Endodermal cell (in vitro differentiated cells): Measurements from ENCODE around the gene PLD5. TPM values are rescaled to one million over a fixed set of nuclear protein-coding genes. Genes with fewer than 3 reads are reported as not detected.

Source experiments
- DNase-seq: peaks from one replicate; pipeline ENCODE4 v3.0.0-alpha.2; 2017
- H3K27ac ChIP-seq: 2 replicates; pipeline ENCODE4 v1.5.1; 2013; ENCODE audit warnings: mild to moderate bottlenecking, low read depth, low read length, moderate library complexity
- H3K27me3 ChIP-seq: 2 replicates; pipeline ENCODE4 v1.6.1; 2013; ENCODE audit warnings: mild to moderate bottlenecking, low read length, moderate library complexity; ENCODE audit not compliant: insufficient read depth, control insufficient read depth, poor library complexity, severe bottlenecking
- H3K36me3 ChIP-seq: 2 replicates; pipeline ENCODE4 v1.7.0; 2013; ENCODE audit warnings: mild to moderate bottlenecking, low read length, moderate library complexity; ENCODE audit not compliant: control insufficient read depth, insufficient read depth
- H3K4me1 ChIP-seq: one replicate; pipeline ENCODE4 v1.7.0; 2013; ENCODE audit warnings: low read length; ENCODE audit not compliant: control insufficient read depth, insufficient read depth
- H3K4me3 ChIP-seq: 2 replicates; pipeline ENCODE4 v1.5.1; 2013; ENCODE audit warnings: mild to moderate bottlenecking, low read length, moderate library complexity
- H3K9ac ChIP-seq: 2 replicates; pipeline ENCODE4 v1.6.1; 2013; ENCODE audit warnings: mild to moderate bottlenecking, low read length, moderate library complexity; ENCODE audit not compliant: poor library complexity, severe bottlenecking; ENCODE audit errors: extremely low read depth
- H3K9me3 ChIP-seq: 2 replicates; pipeline ENCODE4 v1.6.1; 2013; ENCODE audit warnings: mild to moderate bottlenecking, low read length, moderate library complexity; ENCODE audit not compliant: control insufficient read depth
- H3K27ac Mint-ChIP-seq: 2 replicates; pipeline ENCODE4 v1.8.0; 2020; ENCODE audit warnings: mixed read lengths
- H3K27me3 Mint-ChIP-seq: 2 replicates; pipeline ENCODE4 v1.8.0; 2021; ENCODE audit warnings: mild to moderate bottlenecking, mixed read lengths; ENCODE audit not compliant: insufficient read depth
- H3K36me3 Mint-ChIP-seq: 2 replicates; pipeline ENCODE4 v1.8.0; 2020; ENCODE audit warnings: low read depth, mixed read lengths
- H3K4me1 Mint-ChIP-seq: 2 replicates; pipeline ENCODE4 v1.8.0; 2020; ENCODE audit warnings: mixed read lengths
- H3K4me3 Mint-ChIP-seq: 2 replicates; pipeline ENCODE4 v1.8.0; 2020; ENCODE audit warnings: mild to moderate bottlenecking, moderate library complexity, mixed read lengths
- H3K9me3 Mint-ChIP-seq: 2 replicates; pipeline ENCODE4 v1.8.0; 2020; ENCODE audit warnings: mild to moderate bottlenecking, mixed read lengths
- CTCF ChIP-seq: fragments of 200-600 bp; sonication (generic); conservative IDR thresholded peaks from 2 replicates; pipeline ENCODE4 v1.5.0; 2021; ENCODE audit warnings: antibody characterized with exemption, mild to moderate bottlenecking
- WGBS, 2 experiments: methylation state at CpG; one replicate each; pipeline versions ENCODE4 v1.1.5 to v1.1.7; 2013; ENCODE audit warnings: missing lambda C conversion rate in 2 of 2, mixed read lengths in 1 of 2; ENCODE audit not compliant: insufficient coverage in 1 of 2, insufficient read length in 1 of 2; 5-methylcytosine and 5-hydroxymethylcytosine counted together
- total RNA-seq, 2 donors: library from RNA; stranded (reverse); fragmentation: NEBNext Ultra II Directional in 1 of 2; extraction: Animal tissue kit (Norgen Biotek cat#: 25700) in 1 of 2; gene quantifications; 2 replicates in 1 of 2; 3 replicates in 1 of 2; pipeline ENCODE4 v1.2.1, GENCODE V29; 2021

PLD5 gene
- total RNA-seq, 2 donors from 2014 or later, result 0.66 to 2.7 TPM

GRCh38 chr1:242205622-242206489 lies 318.6 kb downstream of the PLD5 start:
- Mint-ChIP-seq H3K27me3 (peaks cover 1% of the 10 kb centered on the region), H3K4me1 (peaks cover 30% of the 10 kb centered on the region), H3K4me3 (no peak overlapping the region), H3K36me3 (no peaks in the 10 kb centered on the region), H3K27ac (no peak overlapping the region), H3K9me3 (peaks cover 3% of the 10 kb centered on the region)
- peaks cover 3% of the 10 kb centered on the region for H3K9me3 ChIP-seq
- no peaks in the 10 kb centered on the region for H3K36me3 ChIP-seq
- H3K4me3 ChIP-seq, result no peak overlapping the region
- DNase-seq, result no peak
- H3K9ac ChIP-seq, result no peak overlapping the region
- 53 to 74% methylated on average over 3 to 7 of the region's 7 CpGs for WGBS, 2 experiments
- H3K4me1 ChIP-seq, result peaks cover 18% of the 10 kb centered on the region
- H3K27me3 ChIP-seq, result no peaks in the 10 kb centered on the region
- TF ChIP-seq CTCF, result no peak
- no peak overlapping the region for H3K27ac ChIP-seq

DNA sequence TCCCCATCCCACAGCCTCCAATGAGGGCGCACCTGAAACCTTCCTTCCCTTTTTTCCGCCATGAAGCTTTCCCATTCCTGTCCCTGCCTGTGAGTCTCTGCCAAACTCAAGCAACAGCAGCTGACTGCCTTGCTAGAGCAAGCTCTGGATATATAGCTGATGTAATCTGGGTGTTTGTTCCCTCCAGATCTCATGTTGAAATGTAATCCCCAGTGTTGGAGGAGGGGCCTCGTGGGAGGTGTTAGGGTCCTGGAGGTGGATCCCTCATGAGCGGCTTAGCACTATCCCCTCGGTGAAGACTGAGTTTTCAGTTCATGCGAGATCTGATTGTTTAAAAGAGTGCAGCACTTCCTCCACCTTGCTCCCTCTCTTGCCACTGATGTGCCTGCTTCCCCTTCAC lies 321.2 kb downstream of the PLD5 start:
- H3K9me3 ChIP-seq, result peaks cover 12% of the 10 kb centered on the region
- H3K4me1 Mint-ChIP-seq, result peaks cover 4% of the 10 kb centered on the region
- peaks cover 3% of the 10 kb centered on the region for H3K4me1 ChIP-seq
- H3K27ac ChIP-seq, result no peak overlapping the region
- no peak overlapping the region for H3K9ac ChIP-seq
- no peak overlapping the region for H3K27ac Mint-ChIP-seq
- WGBS, 2 experiments, result 86 to 89% methylated on average over 3 to 6 of the region's 6 CpGs
- peaks cover 11% of the 10 kb centered on the region for H3K9me3 Mint-ChIP-seq
- peaks cover 1% of the 10 kb centered on the region for H3K27me3 Mint-ChIP-seq
- H3K27me3 ChIP-seq, result no peaks in the 10 kb centered on the region
- no peaks in the 10 kb centered on the region for H3K36me3 Mint-ChIP-seq
- no peak for DNase-seq
- no peak for TF ChIP-seq CTCF
- no peak overlapping the region for H3K4me3 Mint-ChIP-seq
- H3K36me3 ChIP-seq, result no peaks in the 10 kb centered on the region
- no peak overlapping the region for H3K4me3 ChIP-seq

- Mint-ChIP-seq H3K9me3 (peaks cover 11% of the 10 kb centered on the region), H3K36me3 (no peaks in the 10 kb centered on the region), H3K27ac (no peak overlapping the region), H3K4me1 (peaks cover 2% of the 10 kb centered on the region), H3K4me3 (no peak overlapping the region), H3K27me3 (no peaks in the 10 kb centered on the region)
- DNase-seq, result no peak
- Histone ChIP-seq H3K4me1 (no peaks in the 10 kb centered on the region), H3K4me3 (no peak overlapping the region), H3K9ac (no peak overlapping the region), H3K27me3 (no peaks in the 10 kb centered on the region), H3K27ac (no peak overlapping the region), H3K9me3 (peaks cover 12% of the 10 kb centered on the region), H3K36me3 (no peaks in the 10 kb centered on the region)
- no peak for TF ChIP-seq CTCF
- 93 to 100% methylated on average over 1 to 2 of the region's 2 CpGs for WGBS, 2 experiments
Observed at GRCh38 chr1:242201090-242201489, 323.4 kb downstream of the PLD5 start.
